NCI-H2196 treated with DMSO at 0.1 percent for 48 hours (cell line): ENCODE data around the gene PXYLP1.
A peak's percentile ranks its signal among the peaks of the same experiment; 100 is the strongest.
"Not testable (repeated sequence)": the region's sequence is repeated elsewhere in the genome, so short reads cannot be mapped to it uniquely, and the experiment has no call there.

ENCODE experiments used
- DNase-seq: peaks from one replicate; lab custom pipeline; 2025; ENCODE audit not compliant: unreplicated experiment; lab: John Stamatoyannopoulos, UW

The PXYLP1 gene, protein sequence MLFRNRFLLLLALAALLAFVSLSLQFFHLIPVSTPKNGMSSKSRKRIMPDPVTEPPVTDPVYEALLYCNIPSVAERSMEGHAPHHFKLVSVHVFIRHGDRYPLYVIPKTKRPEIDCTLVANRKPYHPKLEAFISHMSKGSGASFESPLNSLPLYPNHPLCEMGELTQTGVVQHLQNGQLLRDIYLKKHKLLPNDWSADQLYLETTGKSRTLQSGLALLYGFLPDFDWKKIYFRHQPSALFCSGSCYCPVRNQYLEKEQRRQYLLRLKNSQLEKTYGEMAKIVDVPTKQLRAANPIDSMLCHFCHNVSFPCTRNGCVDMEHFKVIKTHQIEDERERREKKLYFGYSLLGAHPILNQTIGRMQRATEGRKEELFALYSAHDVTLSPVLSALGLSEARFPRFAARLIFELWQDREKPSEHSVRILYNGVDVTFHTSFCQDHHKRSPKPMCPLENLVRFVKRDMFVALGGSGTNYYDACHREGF

DNA sequence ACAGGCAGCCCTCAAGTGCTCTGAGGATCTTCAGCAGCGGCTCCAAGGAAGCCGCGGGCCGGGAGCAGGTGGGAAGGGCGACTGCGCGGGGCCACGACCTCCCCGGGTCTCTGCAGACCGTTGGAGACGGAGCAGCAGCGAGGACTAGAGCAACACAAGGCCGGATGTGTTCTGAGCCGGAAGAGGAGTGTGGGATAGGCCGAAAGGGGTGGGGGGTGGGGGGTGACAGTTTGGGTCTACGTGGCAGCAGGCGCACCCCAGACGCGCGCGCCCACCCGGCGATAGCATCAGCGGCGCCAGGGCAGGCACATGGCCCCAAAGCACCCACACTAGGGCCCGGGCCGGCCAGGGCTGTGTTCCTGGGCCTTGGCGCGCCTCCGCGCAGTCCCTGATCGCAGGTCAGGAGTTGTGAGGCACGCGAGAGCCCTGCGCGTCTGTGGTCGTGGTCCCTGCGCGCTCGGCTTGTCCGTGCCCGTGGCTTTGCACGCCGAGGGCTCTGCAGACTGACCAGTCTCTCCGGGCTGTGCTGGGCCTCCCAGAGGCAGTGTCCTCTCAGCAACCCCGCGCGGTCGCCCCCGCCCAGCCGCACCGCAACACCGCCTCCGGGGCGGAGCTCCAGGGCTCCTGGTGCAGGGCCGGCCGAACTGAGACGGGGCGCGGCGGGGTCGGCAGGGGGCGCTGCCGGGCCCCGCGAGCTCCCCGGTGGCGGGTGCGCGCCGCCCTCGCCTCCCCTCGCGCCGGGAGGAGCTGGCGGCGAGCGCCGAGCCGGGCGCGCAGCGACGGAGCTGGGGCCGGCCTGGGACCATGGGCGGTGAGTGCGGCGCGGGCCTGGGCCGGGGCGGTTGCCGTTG lies at the start of gene PXYLP1:
PXYLP1 (plus strand) TSS at position 725 of the 851 bp plus-strand sequence. CDS start 28,351 bp downstream, outside the sequence.
- peak; percentile 81 for DNase-seq

GRCh38 chr3:141183606-141184005 lies 48.0 kb upstream of the PXYLP1 start:
- no peak for DNase-seq

DNA sequence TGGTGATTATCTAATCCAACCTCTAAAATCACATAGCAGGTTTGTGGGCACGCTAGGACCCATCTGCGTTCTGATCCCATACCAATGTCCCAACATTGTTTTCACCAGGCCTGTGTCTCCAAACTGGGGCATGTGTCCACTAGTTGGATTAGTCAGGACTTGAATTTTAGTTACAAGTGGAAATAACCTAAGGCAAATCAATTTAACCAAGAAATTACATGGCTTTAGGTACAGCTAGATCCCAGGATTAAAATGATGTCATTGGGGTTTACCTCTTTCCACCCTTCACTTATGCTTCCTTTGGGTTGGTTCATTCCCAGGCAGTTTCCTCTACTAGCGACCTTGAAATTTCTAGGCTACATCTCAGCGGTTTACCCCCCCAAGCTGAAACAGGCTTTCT lies 47.2 kb upstream of the PXYLP1 start:
- DNase-seq: no peak

GRCh38 chr3:141191097-141191749 lies 40.4 kb upstream of the PXYLP1 start:
- DNase-seq: no peak

GRCh38 chr3:141192345-141192744 lies 39.3 kb upstream of the PXYLP1 start:
- DNase-seq: peak; percentile 89

DNA sequence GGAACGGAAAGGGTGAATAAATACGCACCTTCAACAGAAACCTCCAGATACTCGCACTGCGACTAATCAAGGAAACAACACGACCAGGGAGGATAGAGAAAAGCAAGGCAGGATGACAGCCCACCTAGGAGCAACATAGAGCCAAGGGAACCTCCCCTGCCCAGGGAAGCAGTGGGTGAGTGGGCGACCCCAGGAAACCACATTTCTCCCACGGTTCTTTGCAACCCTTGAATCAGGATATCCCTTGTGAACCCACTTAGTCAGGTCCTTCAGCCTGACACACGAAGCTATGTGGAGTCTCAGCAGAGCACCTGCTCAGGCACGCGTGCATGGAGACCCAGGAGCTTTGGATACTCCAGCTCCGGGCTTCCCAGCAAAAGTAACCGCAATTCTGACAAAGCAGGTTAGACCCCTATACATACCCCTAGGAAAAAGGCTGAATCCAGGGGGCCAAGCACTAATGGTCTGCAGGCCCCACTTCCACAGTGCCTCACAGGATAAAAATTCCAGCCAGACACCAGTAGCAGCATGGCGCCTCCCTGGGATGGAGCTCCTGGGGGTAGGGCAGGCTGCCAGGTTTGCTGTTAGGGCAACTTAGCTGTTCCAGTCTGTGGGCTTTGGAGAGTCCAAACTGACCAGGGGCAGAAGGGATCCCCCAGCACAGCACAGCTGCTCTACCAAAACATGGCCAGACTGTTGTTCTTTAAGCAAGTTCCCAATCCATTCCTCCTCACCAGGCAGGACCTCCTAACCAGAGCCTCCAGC lies 38.4 kb upstream of the PXYLP1 start:
- no peak for DNase-seq

- DNase-seq: no peak
Measured at GRCh38 chr3:141201122-141201521, 30.5 kb upstream of the PXYLP1 start.

DNA sequence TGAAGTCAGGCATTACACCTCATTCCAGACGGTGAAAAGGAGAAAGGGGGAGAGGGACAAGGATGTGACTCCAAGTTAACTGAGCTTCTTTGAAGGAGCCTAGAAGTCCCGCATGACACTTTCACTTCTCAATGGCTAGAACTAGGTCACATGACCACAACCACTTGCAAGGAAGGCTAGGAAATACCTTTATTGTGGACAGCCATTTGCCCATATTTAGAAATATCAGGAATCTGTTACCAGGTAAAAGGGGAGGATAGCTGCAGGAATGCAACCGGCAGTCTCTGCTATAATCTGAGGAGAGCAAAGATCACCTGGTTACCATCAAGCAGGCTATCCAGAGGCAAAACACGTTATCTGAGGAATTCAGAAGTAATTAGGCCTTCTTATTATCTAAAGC lies 28.9 kb upstream of the PXYLP1 start:
- DNase-seq: no peak

DNA sequence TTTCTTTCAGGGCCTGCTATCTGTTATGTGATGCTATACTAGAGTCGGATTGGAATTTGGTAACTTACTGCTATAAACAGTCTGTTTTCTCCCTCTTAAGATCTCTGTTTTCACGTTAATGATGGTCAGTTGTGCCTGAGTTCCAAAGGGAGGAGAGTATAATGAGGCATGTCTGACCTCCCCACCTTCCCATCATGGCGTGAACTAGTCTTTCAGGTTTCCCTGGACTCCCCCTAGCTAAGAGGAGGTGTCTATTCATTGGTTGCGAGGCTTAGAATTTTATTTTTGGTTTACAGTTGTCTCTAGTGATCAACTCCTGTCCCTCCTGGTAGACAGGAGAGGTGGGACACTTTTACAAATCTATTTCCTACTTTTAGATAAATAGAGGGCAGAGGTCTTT lies 27.8 kb upstream of the PXYLP1 start:
- no peak for DNase-seq

DNA sequence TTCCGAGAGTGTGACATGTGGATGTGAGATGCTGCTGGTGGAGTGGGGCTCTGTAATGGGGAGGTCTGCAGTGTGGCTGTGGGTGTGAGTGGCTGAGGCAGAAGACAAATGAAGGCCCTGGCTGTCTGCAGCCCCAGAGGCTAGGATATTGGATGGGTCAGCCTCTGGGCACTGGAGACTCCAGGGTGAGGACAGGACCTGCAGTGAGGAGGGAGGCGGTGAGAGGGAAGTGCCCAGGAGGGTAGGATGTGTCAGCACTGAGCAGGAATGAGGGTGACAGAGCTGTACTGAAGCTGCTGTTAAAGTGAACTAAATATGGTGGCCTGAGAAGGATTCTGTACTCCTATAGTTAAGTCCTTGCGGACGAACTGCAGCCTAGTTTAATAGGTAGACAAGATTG lies 27.3 kb upstream of the PXYLP1 start:
- no peak for DNase-seq

GRCh38 chr3:141211306-141211705 lies 20.3 kb upstream of the PXYLP1 start:
- not testable (repeated sequence) for DNase-seq

DNA sequence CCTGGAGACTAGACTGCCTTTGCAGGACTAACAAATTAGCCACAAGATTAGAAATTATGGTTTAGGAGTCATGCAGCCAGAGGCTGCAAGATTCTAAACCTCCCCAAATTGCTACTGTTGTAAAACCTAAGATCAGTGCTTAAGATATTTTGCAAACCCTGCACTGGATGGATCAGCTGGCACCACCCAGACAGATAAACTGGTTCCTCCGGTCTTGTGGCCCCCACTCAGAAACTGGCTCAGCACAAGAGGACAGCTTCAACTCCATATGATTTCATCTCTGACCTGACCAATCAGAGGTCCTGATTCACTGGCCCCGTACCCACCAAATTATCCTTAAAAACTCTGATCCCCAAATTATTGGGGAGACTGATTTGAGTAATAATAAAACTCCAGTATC lies 19.5 kb upstream of the PXYLP1 start:
- no peak for DNase-seq

- no peak for DNase-seq
Measured at GRCh38 chr3:141212555-141212954, 19.1 kb upstream of the PXYLP1 start.

GRCh38 chr3:141216975-141217374 lies 14.7 kb upstream of the PXYLP1 start:
- DNase-seq: no peak

DNA sequence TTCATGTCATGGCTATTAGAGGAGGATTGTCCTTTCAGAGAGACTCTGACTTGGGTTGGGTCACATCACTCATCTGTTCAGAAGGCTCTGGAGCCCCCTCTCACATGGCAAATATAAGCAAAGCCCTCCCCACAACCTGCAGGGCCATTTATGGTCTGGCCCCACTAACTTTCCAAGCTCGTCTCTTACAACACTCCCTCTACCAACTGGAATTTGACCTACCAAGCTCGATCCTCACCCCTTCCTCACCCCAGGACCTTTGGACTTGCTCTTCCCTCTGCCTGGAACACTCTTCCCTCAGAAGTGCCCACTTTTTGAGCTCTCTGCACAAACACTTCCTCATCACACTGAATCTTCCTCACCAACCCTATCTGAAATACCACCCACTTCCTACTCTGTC lies 14.2 kb upstream of the PXYLP1 start:
- DNase-seq: no peak

DNA sequence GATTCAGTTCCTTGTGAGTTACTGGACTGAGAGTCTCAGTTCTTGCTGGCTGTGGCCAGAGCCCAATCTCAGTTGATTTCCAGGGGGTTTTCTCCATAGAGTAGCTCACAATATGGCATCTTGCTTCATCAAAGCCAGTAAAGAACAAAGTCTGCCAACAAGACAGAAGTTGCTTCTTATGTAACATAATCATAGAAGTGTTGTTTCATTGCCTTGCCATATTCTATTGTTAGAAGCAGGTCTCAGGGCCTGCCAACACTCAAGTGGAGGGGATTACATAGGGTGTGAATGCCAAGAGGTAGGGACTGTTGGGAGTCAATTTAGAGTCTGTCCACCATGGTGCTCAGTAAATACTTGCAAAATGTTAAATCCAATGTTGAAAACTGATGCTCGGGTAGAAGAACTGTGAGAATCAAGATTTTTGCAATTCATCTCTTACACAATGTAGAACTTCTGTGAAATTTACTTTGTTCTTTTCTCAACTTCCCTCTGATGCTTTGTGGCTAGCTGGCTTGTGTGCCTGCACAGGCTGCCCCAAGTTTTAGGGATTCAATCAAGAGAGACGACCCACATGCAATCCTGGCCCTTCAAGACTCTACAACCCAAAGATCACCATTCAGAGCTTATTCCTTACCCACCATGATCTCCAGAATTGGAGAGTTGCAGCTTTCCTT lies 13.3 kb upstream of the PXYLP1 start:
- no peak for DNase-seq

- no peak for DNase-seq
Measured at GRCh38 chr3:141218926-141219325, 12.7 kb upstream of the PXYLP1 start.

DNA sequence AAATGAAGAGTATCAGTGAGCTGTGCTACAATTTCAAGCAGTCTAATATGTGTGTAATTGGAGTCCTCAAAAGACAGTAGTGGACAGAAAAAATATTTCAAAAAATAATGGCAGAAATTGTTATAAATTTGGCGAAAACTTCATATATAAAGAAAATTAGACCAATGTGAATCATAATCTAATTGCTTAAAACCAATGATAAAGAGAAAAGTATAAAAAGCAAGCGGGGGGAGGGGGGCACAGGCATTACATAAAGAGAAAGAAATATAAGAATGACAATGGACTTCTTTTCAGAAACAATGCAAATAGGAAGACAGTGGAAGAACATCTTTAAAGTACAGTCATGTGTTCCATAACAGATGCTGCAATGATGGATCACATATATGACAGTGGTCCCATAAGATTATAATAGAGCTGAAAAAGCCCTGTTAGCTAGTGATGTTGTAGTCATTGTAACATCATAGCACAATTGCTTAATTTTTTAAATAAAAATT lies 7.9 kb upstream of the PXYLP1 start:
- DNase-seq: no peak

DNA sequence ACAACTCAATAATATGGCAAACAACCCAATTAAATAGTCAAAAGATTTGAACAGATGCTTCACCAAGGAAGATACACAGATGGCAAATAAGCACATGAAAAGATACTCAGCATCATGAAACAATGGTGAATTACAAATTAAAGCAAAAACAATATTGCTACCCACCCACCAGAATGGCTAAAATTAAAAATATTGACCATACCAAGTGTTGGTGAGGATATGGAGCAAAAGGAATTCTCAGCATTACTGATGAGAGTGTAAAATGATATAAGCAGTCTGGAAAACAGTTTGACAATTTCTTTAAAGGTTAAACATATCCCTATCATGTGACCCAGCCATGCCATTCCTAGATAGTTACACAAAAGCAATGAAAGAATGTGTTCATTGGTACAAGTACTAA lies 5.7 kb upstream of the PXYLP1 start:
- no peak for DNase-seq

DNA sequence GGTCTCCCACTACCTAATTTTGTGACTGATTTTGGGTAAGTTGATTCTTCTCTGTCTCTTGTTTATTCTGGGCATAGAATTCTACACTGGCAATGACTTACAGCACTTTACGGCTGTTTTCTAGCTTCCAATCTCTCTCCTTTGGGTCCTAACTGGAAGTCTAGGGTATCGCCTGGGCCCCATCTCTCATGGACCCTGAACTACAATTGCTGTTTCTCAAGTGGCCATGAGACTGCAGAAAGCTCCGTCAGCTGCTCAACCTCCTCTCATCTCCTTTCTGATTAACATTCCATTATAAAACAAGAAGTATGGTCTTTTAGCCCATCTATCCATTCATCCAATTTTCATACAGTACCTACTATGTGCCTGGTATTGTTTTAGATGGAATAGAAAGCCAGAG lies 4.4 kb upstream of the PXYLP1 start:
- DNase-seq: no peak
